Upper lobe of left lung (tissue), 4 donors: ENCODE results near the gene CPHXL2.

Experiments
- CTCF ChIP-seq, 6 experiments: fragments of 450-650 bp in 4 of 6; fragments of 200-600 bp in 2 of 6; sonication (generic) in 2 of 6; IDR thresholded peaks; one replicate each; pipeline ENCODE4 v1.5.1; 2016 to 2019; ENCODE audit warnings: antibody characterized with exemption in 6 of 6
- EP300 ChIP-seq, 4 donors: sonication (generic); formaldehyde crosslinking; IDR thresholded peaks; one replicate each; pipeline ENCODE4 v1.5.1; 2017; ENCODE audit warnings: antibody characterized with exemption in 4 of 4, control low read depth in 2 of 4
- POLR2A ChIP-seq, 4 donors: fragments of 450-650 bp; IDR thresholded peaks; one replicate each; pipeline ENCODE4 v1.5.1; 2016 to 2017; ENCODE audit warnings: antibody characterized with exemption in 4 of 4, mild to moderate bottlenecking in 2 of 4
- POLR2AphosphoS5 ChIP-seq, 2 donors: sonication (generic); formaldehyde crosslinking; IDR thresholded peaks; one replicate each; pipeline ENCODE4 v1.5.1; 2017; ENCODE audit warnings: antibody characterized with exemption in 2 of 2

- TF ChIP-seq POLR2A (IDR thresholded peaks at IDR 0.05) (peak in 3 of 4 donors; percentile 61 to 86 (median 81)), CTCF (IDR thresholded peaks at IDR 0.05) (peak in 1 of 6 experiments; percentile 6), POLR2AphosphoS5 (IDR thresholded peaks at IDR 0.05) (peak; percentile 93 to 94), EP300 (IDR thresholded peaks at IDR 0.05) (no peak)
These were observed 53.8 kb downstream of the CPHXL2 start, which contains the start of gene ADAT1 for GRCh38 chr16:75622761-75623605.
